HG02588 (cell line): Measurements from ENCODE around the gene HNRNPA2B1.

Source experiments
- ATAC-seq: cut with Tn5 transposase; IDR thresholded peaks from one replicate; pipeline ENCODE4 v1.9.1; 2021; ENCODE audit warnings: mild to moderate bottlenecking, moderate library complexity; ENCODE audit not compliant: unreplicated experiment

Gene HNRNPA2B1

GRCh38 chr7:26200444-26201246, at the start of gene HNRNPA2B1:
TSS of gene HNRNPA2B1 (minus strand) at chr7:26200746. CDS start at chr7:26200577, 169 bp downstream.
- ATAC-seq, result peak; percentile 61

- ATAC-seq, result no peak
These were observed 49.7 kb upstream of the HNRNPA2B1 start for GRCh38 chr7:26250239-26250638.

- ATAC-seq, result no peak
These were observed 44.6 kb upstream of the HNRNPA2B1 start for GRCh38 chr7:26245150-26245549.

- ATAC-seq, result no peak
These were observed 37.5 kb upstream of the HNRNPA2B1 start for GRCh38 chr7:26238032-26238431.

GRCh38 chr7:26237035-26237807, 36.7 kb upstream of the HNRNPA2B1 start:
- ATAC-seq, result no peak

GRCh38 chr7:26233902-26234511, 33.5 kb upstream of the HNRNPA2B1 start:
- no peak for ATAC-seq

GRCh38 chr7:26227987-26228386, 27.4 kb upstream of the HNRNPA2B1 start:
- ATAC-seq, result no peak

GRCh38 chr7:26224359-26224758, 23.8 kb upstream of the HNRNPA2B1 start:
- ATAC-seq, result no peak

GRCh38 chr7:26216049-26216448, 15.5 kb upstream of the HNRNPA2B1 start:
- no peak for ATAC-seq

GRCh38 chr7:26213807-26214515, 13.4 kb upstream of the HNRNPA2B1 start:
- ATAC-seq, result no peak

- no peak for ATAC-seq
These were observed 12.6 kb upstream of the HNRNPA2B1 start for GRCh38 chr7:26212921-26213718.

GRCh38 chr7:26208040-26208439, 7.5 kb upstream of the HNRNPA2B1 start:
- ATAC-seq, result no peak

GRCh38 chr7:26203016-26203415, 2.5 kb upstream of the HNRNPA2B1 start:
- ATAC-seq, result no peak

GRCh38 chr7:26202019-26202990, 1.8 kb upstream of the HNRNPA2B1 start:
- ATAC-seq, result peak; percentile 5

- ATAC-seq, result peak; percentile 44
These were observed 887 bp upstream of the HNRNPA2B1 start, which contains the start of gene CBX3 for GRCh38 chr7:26201247-26202018. TSS of gene CBX3 (plus strand) at chr7:26201745. CDS start at chr7:26202999, 1,254 bp downstream.

GRCh38 chr7:26200038-26200443, 505 bp downstream of the HNRNPA2B1 start:
- no peak for ATAC-seq

- ATAC-seq, result no peak
These were observed 1.1 kb downstream of the HNRNPA2B1 start for GRCh38 chr7:26199301-26200037.
